Testis (tissue), 2 donors: ENCODE results near the gene ANKRD17.

Source experiments
- CTCF ChIP-seq, 3 experiments: fragments of 450-650 bp in 2 of 3; fragments of 200-600 bp in 1 of 3; sonication (generic) in 1 of 3; IDR thresholded peaks; one replicate each; pipeline ENCODE4 v1.5.1; 2016 to 2019; ENCODE audit warnings: antibody characterized with exemption in 3 of 3, mild to moderate bottlenecking in 2 of 3, moderate library complexity in 1 of 3
- POLR2A ChIP-seq: fragments of 450-650 bp; IDR thresholded peaks from one replicate; pipeline ENCODE4 v1.6.1; 2017; ENCODE audit warnings: antibody characterized with exemption, mild to moderate bottlenecking, moderate library complexity

GRCh38 chr4:73131281-73131680 is 127.3 kb downstream of the ANKRD17 start:
- TF ChIP-seq CTCF (IDR thresholded peaks at IDR 0.05) (no peak), POLR2A (no peak)
